ENCODE results near the gene F10.
"Not testable (repeated sequence)": the region's sequence is repeated elsewhere in the genome, so short reads cannot be mapped to it uniquely, and the experiment has no call there.

Gene F10

GRCh38 chr13:113086991-113087922 is 35.3 kb upstream of the F10 start:
- no peak for DNase-seq

- DNase-seq = no peak
Measured at GRCh38 chr13:113087923-113088690, 34.5 kb upstream of the F10 start.

GRCh38 chr13:113088691-113089020 is 33.9 kb upstream of the F10 start:
- no peak for DNase-seq

- DNase-seq = no peak
Measured at GRCh38 chr13:113089693-113090414, 32.7 kb upstream of the F10 start.

GRCh38 chr13:113090415-113090770 is 32.2 kb upstream of the F10 start:
- DNase-seq = no peak

- DNase-seq = no peak
Measured at GRCh38 chr13:113090806-113091205, 31.8 kb upstream of the F10 start.

- no peak for DNase-seq
Measured at GRCh38 chr13:113091211-113091771, 31.3 kb upstream of the F10 start.

- no peak for DNase-seq
Measured at GRCh38 chr13:113091891-113092775, 30.5 kb upstream of the F10 start.

GRCh38 chr13:113092776-113093579 is 29.6 kb upstream of the F10 start:
- DNase-seq = no peak

- no peak for DNase-seq
Measured at GRCh38 chr13:113093580-113094409, 28.8 kb upstream of the F10 start.

- no peak for DNase-seq
Measured at GRCh38 chr13:113094410-113094800, 28.2 kb upstream of the F10 start.

- DNase-seq = no peak
Measured at GRCh38 chr13:113095146-113096051, 27.2 kb upstream of the F10 start.

- DNase-seq = no peak
Measured at GRCh38 chr13:113096052-113096744, 26.4 kb upstream of the F10 start.

GRCh38 chr13:113096745-113097305 is 25.8 kb upstream of the F10 start:
- DNase-seq = no peak

- no peak for DNase-seq
Measured at GRCh38 chr13:113097651-113098050, 24.9 kb upstream of the F10 start.

- DNase-seq = no peak
Measured at GRCh38 chr13:113098162-113098732, 24.4 kb upstream of the F10 start.

- DNase-seq = no peak
Measured at GRCh38 chr13:113099142-113099541, 23.5 kb upstream of the F10 start.

GRCh38 chr13:113102302-113102701 is 20.3 kb upstream of the F10 start:
- not testable (repeated sequence) for DNase-seq

All from activated CD4-positive, alpha-beta T cell treated with anti-CD3 and anti-CD28 coated beads, Interleukin-2, amount 50 U/mL, for 48 hours (primary cell).